Lung (tissue), 12 donors: ENCODE measurements around the gene TACSTD2. TPM values are rescaled to one million over a fixed set of nuclear protein-coding genes. Genes with fewer than 3 reads are reported as not detected.
"Not testable (repeated sequence)": the region's sequence is repeated elsewhere in the genome, so short reads cannot be mapped to it uniquely, and the experiment has no call there.

ENCODE experiments used
- ATAC-seq: fragments of 200-7000 bp; cut with Tn5 transposase; one replicate; pipeline ENCODE4 v1.9.1; 2020; ENCODE audit warnings: moderate number of reproducible peaks; ENCODE audit not compliant: insufficient read depth, low FRiP score
- DNase-seq, 3 donors: peaks; one replicate each; pipeline ENCODE4 v3.0.0-alpha.2; 2013 to 2017
- H3K27ac ChIP-seq, 2 donors: one replicate each; pipeline ENCODE4 v1.5.1; 2013; ENCODE audit warnings: mild to moderate bottlenecking in 2 of 2, moderate library complexity in 2 of 2, control low read depth in 1 of 2, inconsistent platforms in 1 of 2, low read depth in 1 of 2, low read length in 1 of 2
- H3K27me3 ChIP-seq, 3 donors: one replicate each; pipeline ENCODE4 v1.5.1; 2013; ENCODE audit warnings: low read length in 2 of 3; ENCODE audit not compliant: control insufficient read depth in 3 of 3, insufficient read depth in 3 of 3
- H3K36me3 ChIP-seq, 4 donors: one replicate each; pipeline ENCODE4 v1.5.1; 2013; ENCODE audit warnings: low read length in 4 of 4, mild to moderate bottlenecking in 1 of 4, moderate library complexity in 1 of 4; ENCODE audit not compliant: control insufficient read depth in 4 of 4, insufficient read depth in 4 of 4
- H3K4me1 ChIP-seq, 5 donors: one replicate each; pipeline ENCODE4 v1.5.1; 2013; ENCODE audit warnings: low read length in 5 of 5, mild to moderate bottlenecking in 2 of 5, moderate library complexity in 1 of 5; ENCODE audit not compliant: control insufficient read depth in 5 of 5, insufficient read depth in 5 of 5
- H3K4me3 ChIP-seq: one replicate; pipeline ENCODE4 v1.5.1; 2013; ENCODE audit warnings: mild to moderate bottlenecking, control low read depth, moderate library complexity
- H3K9ac ChIP-seq, 2 donors: one replicate each; pipeline ENCODE4 v1.5.1; 2013; ENCODE audit warnings: low read length in 2 of 2, control low read depth in 1 of 2; ENCODE audit not compliant: insufficient read depth in 1 of 2
- H3K9me3 ChIP-seq, 4 donors: one replicate each; pipeline ENCODE4 v1.5.1; 2013; ENCODE audit warnings: low read length in 3 of 4, mild to moderate bottlenecking in 1 of 4, moderate library complexity in 1 of 4; ENCODE audit not compliant: control insufficient read depth in 4 of 4, insufficient read depth in 3 of 4
- CTCF ChIP-seq: IDR thresholded peaks from 2 replicates; pipeline ENCODE4 v1.5.1; 2012; ENCODE audit warnings: mild to moderate bottlenecking; ENCODE audit errors: control extremely low read depth, extremely low read depth
- WGBS, 2 donors: extraction: QIAGEN DNeasy Blood & Tissue Kit; methylation state at CpG; one replicate each; pipeline ENCODE4 v1.1.7; 2013; 5-methylcytosine and 5-hydroxymethylcytosine counted together
- polyA plus RNA-seq, 2 donors: library from polyadenylated mRNA; stranded (reverse); fragments of 200-250 nt; gene quantifications; one replicate each; pipeline ENCODE4 v1.2.1, GENCODE V29; 2013
- total RNA-seq, 2 donors: library from RNA; depleted of rRNA in 1 of 2; stranded (reverse); fragments of >200 nt in 1 of 2; gene quantifications; one replicate each; pipeline ENCODE4 v1.2.1, GENCODE V29; 2014 to 2021
- donor health status: control.
- donor health status: control.
- donor health status: Bipolar disorder and iron deficiency.
- donor health status: healthy.
- donor health status: DM: yes; HTN: yes; CAD: no.

The TACSTD2 gene
- total and polyA plus RNA-seq, 4 donors, result 55.5 to 204 (median 163) TPM

GRCh38 chr1:58611861-58612385, 34.9 kb upstream of the TACSTD2 start:
- TF ChIP-seq CTCF, result no peak
- no peak overlapping the region for H3K9ac ChIP-seq
- WGBS, 2 donors, result 74 to 76% methylated on average over 2 of the region's 2 CpGs
- no peaks in the 10 kb centered on the region for H3K27me3 ChIP-seq
- H3K27ac ChIP-seq, result no peak overlapping the region
- no peaks in the 10 kb centered on the region for H3K4me1 ChIP-seq
- ATAC-seq, result no peak
- no peak overlapping the region for H3K4me3 ChIP-seq
- no peak for DNase-seq
- H3K9me3 ChIP-seq, result peaks cover 0 to 5% (median 2%) of the 10 kb centered on the region in 4 donors
- H3K36me3 ChIP-seq, result no peaks in the 10 kb centered on the region

GRCh38 chr1:58608945-58609344, 31.9 kb upstream of the TACSTD2 start:
- ATAC-seq (no peak), DNase-seq (no peak)
- WGBS, 2 donors, result 90 to 93% methylated on average over 2 of the region's 2 CpGs
- H3K9me3 ChIP-seq, result peaks cover 0 to 11% (median 4%) of the 10 kb centered on the region in 4 donors
- H3K4me1 ChIP-seq, result no peaks in the 10 kb centered on the region
- no peak overlapping the region for H3K4me3 ChIP-seq
- no peaks in the 10 kb centered on the region for H3K36me3 ChIP-seq
- no peak overlapping the region for H3K27ac ChIP-seq
- no peaks in the 10 kb centered on the region for H3K27me3 ChIP-seq
- TF ChIP-seq CTCF, result no peak
- H3K9ac ChIP-seq, result no peak overlapping the region

- H3K9ac ChIP-seq, result no peak overlapping the region
- DNase-seq (no peak), ATAC-seq (no peak)
- no peaks in the 10 kb centered on the region for H3K27me3 ChIP-seq
- H3K27ac ChIP-seq, result no peak overlapping the region
- H3K4me3 ChIP-seq, result no peak overlapping the region
- H3K4me1 ChIP-seq, result no peaks in the 10 kb centered on the region
- H3K9me3 ChIP-seq, result peaks cover 0 to 11% (median 4%) of the 10 kb centered on the region in 4 donors
- H3K36me3 ChIP-seq, result no peaks in the 10 kb centered on the region
- no peak for TF ChIP-seq CTCF
Observed at GRCh38 chr1:58608297-58608696, 31.2 kb upstream of the TACSTD2 start.

- 87 to 98% methylated on average over 3 of the region's 3 CpGs for WGBS, 2 donors
- no peak for TF ChIP-seq CTCF
Observed at GRCh38 chr1:58607391-58607790, 30.3 kb upstream of the TACSTD2 start.

GRCh38 chr1:58601921-58602320, 24.9 kb upstream of the TACSTD2 start:
- not testable (repeated sequence) for H3K4me1 ChIP-seq, DNase-seq, ATAC-seq, H3K9ac ChIP-seq, H3K36me3 ChIP-seq, H3K4me3 ChIP-seq, H3K27me3 ChIP-seq, H3K9me3 ChIP-seq, H3K27ac ChIP-seq
- 91 to 93% methylated on average over 1 of the region's 1 CpG for WGBS, 2 donors

More at GRCh38 chr1:58607391-58607790, 30.3 kb upstream of the TACSTD2 start:
- Histone ChIP-seq H3K4me1 (no peaks in the 10 kb centered on the region), H3K27me3 (no peaks in the 10 kb centered on the region), H3K36me3 (no peaks in the 10 kb centered on the region), H3K9me3 (peaks cover 0 to 9% (median 3%) of the 10 kb centered on the region in 4 donors), H3K4me3 (no peak overlapping the region), H3K27ac (no peak overlapping the region), H3K9ac (no peak overlapping the region)
- no peak for DNase-seq
- no peak for ATAC-seq
